GM21717 (cell line): ENCODE data around the gene TEX13D.
A peak's percentile ranks its signal among the peaks of the same experiment; 100 is the strongest.

Experiments
- ATAC-seq: cut with Tn5 transposase; IDR thresholded peaks from one replicate; pipeline ENCODE4 v1.9.1; 2021; ENCODE audit warnings: mild to moderate bottlenecking, moderate library complexity; ENCODE audit not compliant: unreplicated experiment

The TEX13D gene

GRCh38 chrX:124347242-124347641 lies 14.8 kb downstream of the TEX13D start:
- no peak for ATAC-seq

GRCh38 chrX:124348182-124348581 lies 15.7 kb downstream of the TEX13D start:
- ATAC-seq = no peak

GRCh38 chrX:124348885-124349453 lies 16.5 kb downstream of the TEX13D start:
- no peak for ATAC-seq

- ATAC-seq = no peak
Observed at GRCh38 chrX:124354648-124355047, 22.2 kb downstream of the TEX13D start.

- ATAC-seq = peak; percentile 61
Observed at GRCh38 chrX:124358800-124359383, 26.4 kb downstream of the TEX13D start.

- ATAC-seq = no peak
Observed at GRCh38 chrX:124362072-124362471, 29.6 kb downstream of the TEX13D start.

- ATAC-seq = no peak
Observed at GRCh38 chrX:124362761-124363160, 30.3 kb downstream of the TEX13D start.

- ATAC-seq = no peak
Observed at GRCh38 chrX:124369722-124370121, 37.3 kb downstream of the TEX13D start.

- no peak for ATAC-seq
Observed at GRCh38 chrX:124373348-124373747, 40.9 kb downstream of the TEX13D start.

GRCh38 chrX:124378643-124379042 lies 46.2 kb downstream of the TEX13D start:
- no peak for ATAC-seq

- no peak for ATAC-seq
Observed at GRCh38 chrX:124383354-124383753, 50.9 kb downstream of the TEX13D start.

- ATAC-seq = no peak
Observed at GRCh38 chrX:124386401-124386800, 53.9 kb downstream of the TEX13D start.
